ENCODE results near the gene IDI1.
A peak's percentile ranks its signal among the peaks of the same experiment; 100 is the strongest.
"Not testable (repeated sequence)": the region's sequence is repeated elsewhere in the genome, so short reads cannot be mapped to it uniquely, and the experiment has no call there.

The IDI1 gene

DNA sequence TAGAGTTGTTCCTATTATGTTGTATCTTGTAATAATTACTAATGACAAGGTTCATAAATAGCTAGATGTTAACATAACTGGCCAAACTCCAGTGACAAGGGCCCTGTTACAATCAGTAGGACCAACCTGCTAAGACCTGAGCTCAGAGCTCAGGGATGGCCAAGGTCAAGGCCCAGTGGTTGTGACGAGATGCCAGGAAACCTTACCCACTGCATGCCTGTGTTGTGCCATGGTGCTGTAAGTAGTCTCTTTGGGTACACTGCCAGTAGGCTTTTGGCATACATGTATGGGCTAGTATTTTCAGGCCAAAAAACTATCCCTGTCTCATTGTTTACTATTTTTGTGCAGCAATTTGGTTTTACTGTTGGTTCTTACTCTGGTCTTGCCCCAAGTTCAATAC, 15.3 kb downstream of the IDI1 start:
- H3K36me3 Mint-ChIP-seq (ENCODE audit: low read depth) = peaks cover 12% of the 10 kb centered on the region
- no peaks in the 10 kb centered on the region for H3K27me3 Mint-ChIP-seq (ENCODE audit: low read depth)
- H3K9me3 Mint-ChIP-seq = no peaks in the 10 kb centered on the region
- no peak overlapping the region for H3K27ac Mint-ChIP-seq
- H3K4me1 Mint-ChIP-seq (ENCODE audit: low read depth) = peaks cover 8% of the 10 kb centered on the region
- H3K4me3 Mint-ChIP-seq = no peak overlapping the region

DNA sequence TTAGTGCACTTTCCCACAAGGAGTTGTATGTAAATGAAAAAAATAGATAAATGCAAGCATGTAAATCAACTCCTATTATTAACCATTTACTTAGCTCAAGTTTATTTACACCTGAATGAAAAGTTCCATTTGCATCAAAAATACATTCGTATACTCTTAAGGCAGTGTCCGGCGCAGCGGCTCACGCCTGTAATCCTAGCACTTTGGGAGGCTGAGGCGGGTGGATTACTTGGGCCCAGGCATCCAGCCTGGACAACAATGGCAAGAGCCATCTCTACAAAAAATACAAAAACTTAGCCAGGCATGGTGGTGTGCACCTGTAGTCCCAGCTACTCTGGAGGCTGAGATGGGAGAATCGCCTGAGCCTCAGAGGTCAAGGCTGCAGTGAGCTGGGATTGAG, 19.1 kb downstream of the IDI1 start:
- Mint-ChIP-seq H3K9me3 (no peaks in the 10 kb centered on the region), H3K36me3 (ENCODE audit: low read depth) (no peaks in the 10 kb centered on the region), H3K27ac (no peak overlapping the region), H3K4me1 (ENCODE audit: low read depth) (no peaks in the 10 kb centered on the region), H3K4me3 (no peak overlapping the region), H3K27me3 (ENCODE audit: low read depth) (no peaks in the 10 kb centered on the region)

DNA sequence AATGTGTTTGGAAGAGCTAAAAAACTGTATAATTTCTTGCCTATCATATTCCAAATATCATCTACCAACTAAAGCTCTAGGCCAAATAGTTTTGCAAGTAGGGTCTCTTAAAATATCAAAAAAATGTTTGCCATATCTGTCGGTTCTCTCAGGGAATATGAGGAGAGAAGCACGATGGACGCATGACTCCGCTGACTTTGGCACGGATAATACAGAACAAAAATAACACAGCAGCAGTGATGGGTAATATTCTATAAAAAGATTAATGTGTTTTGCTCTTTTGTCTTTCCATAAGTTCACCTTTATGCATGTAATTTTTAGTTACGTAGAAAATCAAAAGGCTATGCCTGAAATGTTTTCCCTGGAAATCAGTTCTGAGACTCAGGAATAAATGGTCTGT, 22.3 kb downstream of the IDI1 start:
- no peak overlapping the region for H3K27ac Mint-ChIP-seq
- no peaks in the 10 kb centered on the region for H3K9me3 Mint-ChIP-seq
- H3K27me3 Mint-ChIP-seq (ENCODE audit: low read depth) = no peaks in the 10 kb centered on the region
- H3K4me3 Mint-ChIP-seq = no peak overlapping the region
- H3K4me1 Mint-ChIP-seq (ENCODE audit: low read depth) = no peaks in the 10 kb centered on the region
- H3K36me3 Mint-ChIP-seq (ENCODE audit: low read depth) = no peaks in the 10 kb centered on the region

DNA sequence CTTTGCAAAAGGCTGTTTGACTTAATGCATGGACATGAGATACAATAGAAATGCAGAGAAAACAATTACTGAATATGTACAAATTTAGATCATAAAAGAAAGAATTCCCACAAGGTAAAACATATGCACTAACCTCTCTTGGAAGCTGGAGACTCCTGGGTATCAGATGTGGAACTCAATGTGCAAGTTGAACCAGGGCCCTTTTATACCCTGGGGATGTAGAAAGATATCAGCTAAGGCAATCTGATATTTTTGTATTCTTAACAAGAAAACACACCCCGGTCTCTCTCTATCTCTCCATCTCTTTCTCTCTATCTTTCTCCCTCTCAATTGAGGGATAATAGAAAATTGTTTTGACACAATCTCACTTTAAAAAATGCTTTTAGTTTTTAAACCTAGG, 23.2 kb downstream of the IDI1 start, which contains the start of gene IDI2:
IDI2 (minus strand) TSS at position 177 of the 400 bp plus-strand sequence. CDS start 1,136 bp downstream, outside the sequence.
- H3K36me3 Mint-ChIP-seq (ENCODE audit: low read depth) = no peaks in the 10 kb centered on the region
- H3K27ac Mint-ChIP-seq = no peak within 1 kb of the TSS
- H3K4me1 Mint-ChIP-seq (ENCODE audit: low read depth) = no peaks in the 10 kb centered on the region
- H3K9me3 Mint-ChIP-seq = no peaks in the 10 kb centered on the region
- H3K27me3 Mint-ChIP-seq (ENCODE audit: low read depth) = no peaks in the 10 kb centered on the region
- no peak within 1 kb of the TSS for H3K4me3 Mint-ChIP-seq

DNA sequence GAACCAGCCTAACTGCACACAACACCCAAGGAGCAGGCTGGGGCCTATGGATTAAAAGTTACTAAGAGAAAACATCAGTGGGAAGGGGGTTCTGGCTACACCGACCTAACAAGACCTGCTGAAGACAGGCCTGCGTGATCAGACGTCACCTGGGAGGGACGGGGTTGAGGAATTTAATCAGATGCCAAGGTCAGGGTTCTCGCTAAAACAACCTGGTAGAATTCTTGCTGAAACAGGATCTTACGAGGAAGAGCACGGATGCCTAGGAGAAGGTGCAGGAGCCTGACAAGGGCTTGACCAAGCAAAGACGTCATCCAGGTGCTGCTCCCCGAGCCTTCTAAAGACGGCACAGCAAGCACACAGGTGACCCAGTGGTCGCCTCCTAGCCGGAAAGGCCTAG, 24.8 kb downstream of the IDI1 start:
- H3K4me3 Mint-ChIP-seq = no peak overlapping the region
- no peaks in the 10 kb centered on the region for H3K9me3 Mint-ChIP-seq
- no peak overlapping the region for H3K27ac Mint-ChIP-seq
- H3K4me1 Mint-ChIP-seq (ENCODE audit: low read depth) = no peaks in the 10 kb centered on the region
- no peaks in the 10 kb centered on the region for H3K27me3 Mint-ChIP-seq (ENCODE audit: low read depth)
- peaks cover 5% of the 10 kb centered on the region for H3K36me3 Mint-ChIP-seq (ENCODE audit: low read depth)

DNA sequence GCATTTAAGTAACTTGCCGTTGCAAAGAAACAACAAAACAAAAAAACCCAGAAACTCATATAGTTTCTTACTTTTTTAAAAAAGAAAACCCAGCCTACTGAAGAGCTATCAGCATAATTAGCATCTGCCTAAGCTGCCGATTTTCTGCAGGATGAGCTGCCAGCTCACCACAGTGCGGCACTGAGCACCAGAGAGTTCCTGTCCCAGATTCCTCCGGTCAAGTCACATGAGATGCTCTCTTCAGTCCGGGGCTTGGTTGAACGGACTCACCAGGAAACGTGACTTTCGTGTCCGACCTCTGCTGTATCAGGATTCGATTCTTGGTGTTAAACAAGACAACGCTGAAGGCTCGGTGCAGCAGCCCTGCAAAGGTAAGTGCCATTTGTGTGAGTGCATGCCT, 26.5 kb downstream of the IDI1 start:
- H3K9me3 Mint-ChIP-seq = no peaks in the 10 kb centered on the region
- H3K36me3 Mint-ChIP-seq (ENCODE audit: low read depth) = peaks cover 15% of the 10 kb centered on the region
- H3K27ac Mint-ChIP-seq = no peak overlapping the region
- no peak overlapping the region for H3K4me3 Mint-ChIP-seq
- no peaks in the 10 kb centered on the region for H3K4me1 Mint-ChIP-seq (ENCODE audit: low read depth)
- H3K27me3 Mint-ChIP-seq (ENCODE audit: low read depth) = no peaks in the 10 kb centered on the region

DNA sequence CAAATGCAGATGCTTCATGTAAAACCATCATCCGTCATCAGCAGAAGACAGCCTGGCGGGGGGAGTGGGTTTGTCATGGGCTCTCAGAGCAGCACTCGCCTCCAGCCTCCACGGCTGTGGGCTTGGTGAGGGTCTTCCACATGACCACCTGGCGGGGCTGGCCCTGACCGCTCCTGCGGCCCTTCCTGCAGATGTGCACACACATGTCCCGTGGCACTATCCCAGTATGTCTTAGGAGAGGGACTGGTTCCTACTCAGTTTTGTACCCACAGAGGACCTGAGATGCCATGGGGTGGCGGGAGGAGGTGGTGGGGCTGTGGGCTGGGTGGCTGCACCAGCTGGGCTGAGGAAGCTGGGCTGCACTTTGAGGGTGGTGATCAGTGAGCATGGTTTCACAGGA, 28.0 kb downstream of the IDI1 start:
- no peaks in the 10 kb centered on the region for H3K9me3 Mint-ChIP-seq
- no peak overlapping the region for H3K4me3 Mint-ChIP-seq
- no peaks in the 10 kb centered on the region for H3K27me3 Mint-ChIP-seq (ENCODE audit: low read depth)
- no peaks in the 10 kb centered on the region for H3K4me1 Mint-ChIP-seq (ENCODE audit: low read depth)
- H3K27ac Mint-ChIP-seq = no peak overlapping the region
- H3K36me3 Mint-ChIP-seq (ENCODE audit: low read depth) = peaks cover 20% of the 10 kb centered on the region

GRCh38 chr10:1020460-1020859, 28.5 kb downstream of the IDI1 start:
- Mint-ChIP-seq H3K9me3 (no peaks in the 10 kb centered on the region), H3K36me3 (ENCODE audit: low read depth) (peaks cover 20% of the 10 kb centered on the region), H3K27me3 (ENCODE audit: low read depth) (no peaks in the 10 kb centered on the region), H3K4me3 (no peak overlapping the region), H3K4me1 (ENCODE audit: low read depth) (no peaks in the 10 kb centered on the region), H3K27ac (no peak overlapping the region)

DNA sequence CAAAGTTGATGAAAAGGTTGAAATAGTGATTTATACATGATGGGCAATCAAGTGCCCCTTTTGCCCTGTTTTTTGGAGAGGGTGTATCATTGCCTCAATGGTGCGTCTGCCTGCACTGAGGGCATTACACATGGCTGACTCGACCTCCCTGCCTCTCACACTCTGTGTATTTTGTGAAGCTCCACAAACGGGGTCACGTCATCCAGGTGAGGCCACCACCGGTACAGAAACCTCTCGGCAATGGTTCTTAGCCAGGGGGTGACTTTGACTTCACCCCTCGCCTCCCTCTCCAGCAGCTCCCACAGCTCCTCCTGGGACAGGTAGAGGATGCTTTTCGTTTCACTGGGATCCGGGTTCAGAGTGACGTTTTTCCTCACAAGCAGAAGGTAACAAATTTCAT, 29.6 kb downstream of the IDI1 start:
- no peak overlapping the region for H3K4me3 Mint-ChIP-seq
- no peak overlapping the region for H3K27ac Mint-ChIP-seq
- H3K4me1 Mint-ChIP-seq (ENCODE audit: low read depth) = no peaks in the 10 kb centered on the region
- peaks cover 26% of the 10 kb centered on the region for H3K36me3 Mint-ChIP-seq (ENCODE audit: low read depth)
- H3K9me3 Mint-ChIP-seq = no peaks in the 10 kb centered on the region
- H3K27me3 Mint-ChIP-seq (ENCODE audit: low read depth) = no peaks in the 10 kb centered on the region

GRCh38 chr10:1015688-1016087, 33.2 kb downstream of the IDI1 start:
- peaks cover 53% of the 10 kb centered on the region for H3K36me3 Mint-ChIP-seq (ENCODE audit: low read depth)
- H3K27me3 Mint-ChIP-seq (ENCODE audit: low read depth) = no peaks in the 10 kb centered on the region
- H3K4me3 Mint-ChIP-seq = no peak overlapping the region
- H3K4me1 Mint-ChIP-seq (ENCODE audit: low read depth) = peaks cover 4% of the 10 kb centered on the region
- H3K27ac Mint-ChIP-seq = no peak overlapping the region
- no peaks in the 10 kb centered on the region for H3K9me3 Mint-ChIP-seq

- H3K27me3 Mint-ChIP-seq (ENCODE audit: low read depth) = no peaks in the 10 kb centered on the region
- H3K36me3 Mint-ChIP-seq (ENCODE audit: low read depth) = peaks cover 59% of the 10 kb centered on the region
- H3K4me1 Mint-ChIP-seq (ENCODE audit: low read depth) = peaks cover 19% of the 10 kb centered on the region
- H3K27ac Mint-ChIP-seq = no peak overlapping the region
- H3K9me3 Mint-ChIP-seq = no peaks in the 10 kb centered on the region
- H3K4me3 Mint-ChIP-seq = no peak overlapping the region
These were observed 37.2 kb downstream of the IDI1 start for GRCh38 chr10:1011696-1012095.

GRCh38 chr10:1010703-1011102, 38.2 kb downstream of the IDI1 start:
- Mint-ChIP-seq H3K27me3 (ENCODE audit: low read depth) (no peaks in the 10 kb centered on the region), H3K4me3 (no peak overlapping the region)

GRCh38 chr10:1009947-1010346, 39.0 kb downstream of the IDI1 start:
- Mint-ChIP-seq H3K36me3 (ENCODE audit: low read depth) (peaks cover 71% of the 10 kb centered on the region), H3K27ac (peak overlapping the region; percentile 70), H3K4me1 (ENCODE audit: low read depth) (peaks cover 19% of the 10 kb centered on the region)
- H3K9me3 Mint-ChIP-seq; H3K4me3 Mint-ChIP-seq; H3K27me3 Mint-ChIP-seq (ENCODE audit: low read depth): not testable (repeated sequence)

More at GRCh38 chr10:1010703-1011102, 38.2 kb downstream of the IDI1 start:
- Mint-ChIP-seq H3K36me3 (ENCODE audit: low read depth) (peaks cover 67% of the 10 kb centered on the region), H3K27ac (peak overlapping the region; percentile 72), H3K9me3 (no peaks in the 10 kb centered on the region), H3K4me1 (ENCODE audit: low read depth) (peaks cover 19% of the 10 kb centered on the region)

DNA sequence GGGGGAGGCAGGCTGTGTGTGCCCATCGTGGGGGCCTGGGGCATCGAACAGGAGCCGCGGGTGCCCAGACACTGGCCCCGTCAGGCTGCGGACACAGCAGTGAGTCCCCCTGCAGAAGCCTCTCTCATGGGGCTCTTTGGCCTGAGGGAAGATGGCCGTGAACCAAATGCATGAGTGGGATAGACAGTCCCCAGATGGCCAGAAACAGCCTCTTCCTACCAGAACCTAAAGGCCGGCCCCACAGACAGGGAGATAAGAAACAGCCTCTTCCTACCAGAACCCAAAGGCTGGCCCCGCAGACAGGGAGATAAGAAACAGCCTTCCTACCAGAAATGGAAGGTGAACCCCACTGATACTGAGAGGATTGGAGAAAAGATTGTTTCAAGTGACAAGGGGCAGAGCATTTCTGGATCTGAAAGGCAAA, 39.8 kb downstream of the IDI1 start:
- Mint-ChIP-seq H3K27me3 (ENCODE audit: low read depth) (no peaks in the 10 kb centered on the region), H3K36me3 (ENCODE audit: low read depth) (peaks cover 70% of the 10 kb centered on the region), H3K4me1 (ENCODE audit: low read depth) (peaks cover 19% of the 10 kb centered on the region), H3K27ac (peak overlapping the region; percentile 62), H3K9me3 (no peaks in the 10 kb centered on the region), H3K4me3 (no peak overlapping the region)

- Mint-ChIP-seq H3K4me3 (no peak overlapping the region), H3K9me3 (peaks cover 10% of the 10 kb centered on the region), H3K36me3 (ENCODE audit: low read depth) (peaks cover 76% of the 10 kb centered on the region), H3K27me3 (ENCODE audit: low read depth) (no peaks in the 10 kb centered on the region), H3K27ac (no peak overlapping the region), H3K4me1 (ENCODE audit: low read depth) (peaks cover 22% of the 10 kb centered on the region)
These were observed 41.3 kb downstream of the IDI1 start for GRCh38 chr10:1007583-1007982.

DNA sequence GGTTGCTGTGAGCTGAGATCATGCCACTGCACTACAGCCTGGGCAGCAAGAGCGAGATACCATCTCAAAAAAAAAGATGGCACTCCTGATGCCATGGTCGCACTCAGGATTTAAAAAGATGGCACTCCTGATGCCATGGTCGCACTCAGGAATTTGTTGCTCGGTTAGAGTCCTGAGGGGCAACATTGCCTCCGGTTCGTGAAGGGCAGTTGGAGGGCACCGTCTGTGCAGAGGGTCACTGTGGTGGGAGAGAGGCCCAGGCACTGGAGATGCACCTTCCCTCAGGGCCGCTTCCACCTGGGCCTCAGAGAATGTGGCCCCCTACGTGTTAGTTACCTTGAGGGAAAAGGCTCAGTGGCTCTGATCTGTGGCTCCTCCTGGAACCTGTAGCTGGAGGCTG, 42.3 kb downstream of the IDI1 start:
- Mint-ChIP-seq H3K27ac (no peak overlapping the region), H3K9me3 (peaks cover 17% of the 10 kb centered on the region), H3K27me3 (ENCODE audit: low read depth) (no peaks in the 10 kb centered on the region), H3K4me1 (ENCODE audit: low read depth) (peaks cover 22% of the 10 kb centered on the region), H3K4me3 (no peak overlapping the region), H3K36me3 (ENCODE audit: low read depth) (peaks cover 76% of the 10 kb centered on the region)
